Suprapubic skin (tissue), 4 donors: Measurements from ENCODE around the gene MAGI1. TPM values are rescaled to one million over a fixed set of nuclear protein-coding genes. Genes with fewer than 3 reads are reported as not detected.

ENCODE experiments used
- DNase-seq, 2 donors: peaks; one replicate each; pipeline ENCODE4 v3.0.0-alpha.2; 2019; ENCODE audit warnings: low spot score in 2 of 2
- H3K27ac ChIP-seq: fragments of 200-600 bp; sonication (generic); one replicate; pipeline ENCODE4 v1.5.1; 2019
- H3K27me3 ChIP-seq: fragments of 200-600 bp; sonication (generic); one replicate; pipeline ENCODE4 v1.5.1; 2019
- H3K36me3 ChIP-seq: fragments of 200-600 bp; sonication (generic); one replicate; pipeline ENCODE4 v1.5.1; 2019
- H3K4me1 ChIP-seq: fragments of 200-600 bp; sonication (generic); one replicate; pipeline ENCODE4 v1.5.1; 2019
- H3K4me3 ChIP-seq: fragments of 200-600 bp; sonication (generic); one replicate; pipeline ENCODE4 v1.5.1; 2019; ENCODE audit warnings: mild to moderate bottlenecking
- H3K9me3 ChIP-seq: fragments of 200-600 bp; sonication (generic); one replicate; pipeline ENCODE4 v1.5.1; 2019
- CTCF ChIP-seq, 2 donors: fragments of 200-600 bp in 1 of 2; fragments of 450-650 bp in 1 of 2; sonication (generic) in 1 of 2; IDR thresholded peaks; one replicate each; pipeline ENCODE4 v1.5.1; 2016 to 2019; ENCODE audit warnings: antibody characterized with exemption in 2 of 2, mild to moderate bottlenecking in 1 of 2, moderate library complexity in 1 of 2
- EP300 ChIP-seq: sonication (generic); formaldehyde crosslinking; IDR thresholded peaks from one replicate; pipeline ENCODE4 v1.6.1; 2017; ENCODE audit warnings: antibody characterized with exemption
- POLR2A ChIP-seq, 2 donors: fragments of 450-650 bp; IDR thresholded peaks; one replicate each; pipeline ENCODE4 v1.6.1; 2017; ENCODE audit warnings: antibody characterized with exemption in 2 of 2, mild to moderate bottlenecking in 2 of 2, moderate library complexity in 2 of 2
- POLR2AphosphoS5 ChIP-seq, 3 donors: sonication (generic); formaldehyde crosslinking; IDR thresholded peaks; one replicate each; pipeline ENCODE4 v1.6.1; 2017; ENCODE audit warnings: antibody characterized with exemption in 3 of 3
- WGBS: methylation state at CpG from one replicate; pipeline ENCODE4 v1.1.5; 2018; 5-methylcytosine and 5-hydroxymethylcytosine counted together
- total RNA-seq, 4 donors: library from RNA; depleted of rRNA; stranded (reverse); fragments of >200 nt; gene quantifications; one replicate each; pipeline ENCODE4 v1.1.0, GENCODE V29; 2016

MAGI1 gene
- total RNA-seq, 4 donors from 2014 or later, result 37.9 to 71.5 (median 48.6) TPM

GRCh38 chr3:65632414-65632813 lies 406.3 kb downstream of the MAGI1 start:
- no peaks in the 10 kb centered on the region for H3K4me1 ChIP-seq
- H3K9me3 ChIP-seq, result no peaks in the 10 kb centered on the region
- no peak overlapping the region for H3K4me3 ChIP-seq
- H3K27me3 ChIP-seq, result no peaks in the 10 kb centered on the region
- H3K36me3 ChIP-seq, result no peaks in the 10 kb centered on the region
- TF ChIP-seq EP300, result no peak
- TF ChIP-seq POLR2A (IDR thresholded peaks at IDR 0.05), result no peak
- no peak for TF ChIP-seq POLR2AphosphoS5 (IDR thresholded peaks at IDR 0.05)
- TF ChIP-seq CTCF (IDR thresholded peaks at IDR 0.05), result no peak
- H3K27ac ChIP-seq, result no peak overlapping the region
- no peak for DNase-seq

- H3K9me3 ChIP-seq, result no peaks in the 10 kb centered on the region
- 92% methylated on average over 2 of the region's 2 CpGs for WGBS
- no peak overlapping the region for H3K4me3 ChIP-seq
- no peak overlapping the region for H3K27ac ChIP-seq
- no peak for DNase-seq
- H3K36me3 ChIP-seq, result no peaks in the 10 kb centered on the region
- H3K4me1 ChIP-seq, result no peaks in the 10 kb centered on the region
- TF ChIP-seq EP300, result no peak
- TF ChIP-seq POLR2AphosphoS5 (IDR thresholded peaks at IDR 0.05), result no peak
- TF ChIP-seq CTCF (IDR thresholded peaks at IDR 0.05), result no peak
- TF ChIP-seq POLR2A (IDR thresholded peaks at IDR 0.05), result no peak
- H3K27me3 ChIP-seq, result no peaks in the 10 kb centered on the region
Observed at GRCh38 chr3:65628978-65629377, 409.7 kb downstream of the MAGI1 start.

- DNase-seq, result no peak
- TF ChIP-seq EP300, result no peak
- TF ChIP-seq CTCF (IDR thresholded peaks at IDR 0.05), result no peak
- TF ChIP-seq POLR2AphosphoS5 (IDR thresholded peaks at IDR 0.05), result no peak
- no peak for TF ChIP-seq POLR2A (IDR thresholded peaks at IDR 0.05)
- Histone ChIP-seq H3K27me3 (no peaks in the 10 kb centered on the region), H3K4me1 (no peaks in the 10 kb centered on the region), H3K27ac (no peak overlapping the region), H3K4me3 (no peak overlapping the region), H3K9me3 (no peaks in the 10 kb centered on the region), H3K36me3 (no peaks in the 10 kb centered on the region)
- 68% methylated on average over 3 of the region's 3 CpGs for WGBS
Observed at GRCh38 chr3:65627062-65627461, 411.7 kb downstream of the MAGI1 start.

GRCh38 chr3:65625305-65625704 lies 413.4 kb downstream of the MAGI1 start:
- Histone ChIP-seq H3K4me3 (no peak overlapping the region), H3K36me3 (no peaks in the 10 kb centered on the region), H3K27me3 (no peaks in the 10 kb centered on the region), H3K27ac (no peak overlapping the region), H3K9me3 (no peaks in the 10 kb centered on the region), H3K4me1 (no peaks in the 10 kb centered on the region)
- DNase-seq, result no peak
- TF ChIP-seq EP300, result no peak
- no peak for TF ChIP-seq CTCF (IDR thresholded peaks at IDR 0.05)
- no peak for TF ChIP-seq POLR2A (IDR thresholded peaks at IDR 0.05)
- no peak for TF ChIP-seq POLR2AphosphoS5 (IDR thresholded peaks at IDR 0.05)
- WGBS, result 51% methylated on average over 3 of the region's 3 CpGs

DNA sequence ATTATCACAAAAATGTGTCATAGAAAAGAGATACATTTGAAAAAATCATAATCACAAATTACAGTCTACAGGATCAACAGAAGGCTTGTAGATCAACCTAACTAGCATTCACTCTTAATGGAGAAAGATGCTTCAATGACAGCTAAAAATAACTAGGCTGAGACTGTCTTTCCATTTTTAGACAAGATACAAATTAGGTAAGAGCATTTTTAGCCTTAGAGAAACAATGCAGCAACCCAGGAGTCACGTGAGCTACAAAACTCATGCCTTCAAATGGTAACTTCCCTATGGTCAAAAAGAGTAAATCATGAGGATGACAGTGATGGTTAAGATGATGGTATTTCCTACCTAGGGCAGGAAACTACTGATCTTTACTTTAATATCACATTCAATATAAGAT lies 415.4 kb downstream of the MAGI1 start:
- TF ChIP-seq EP300, result no peak
- no peak for TF ChIP-seq POLR2A (IDR thresholded peaks at IDR 0.05)
- TF ChIP-seq CTCF (IDR thresholded peaks at IDR 0.05), result no peak
- no peak for TF ChIP-seq POLR2AphosphoS5 (IDR thresholded peaks at IDR 0.05)
- WGBS, result 81% methylated on average over 1 of the region's 1 CpG
- no peak for DNase-seq

More for the DNA sequence above, 415.4 kb downstream of the MAGI1 start:
- Histone ChIP-seq H3K4me3 (no peak overlapping the region), H3K27me3 (no peaks in the 10 kb centered on the region), H3K9me3 (no peaks in the 10 kb centered on the region), H3K27ac (no peak overlapping the region), H3K36me3 (no peaks in the 10 kb centered on the region), H3K4me1 (no peaks in the 10 kb centered on the region)
